H1 (cell line): Measurements from ENCODE around the gene DENND4A.

ENCODE experiments used
- EGR1 ChIP-seq: IDR thresholded peaks from 2 replicates; pipeline ENCODE4 v1.6.1; 2011; ENCODE audit warnings: low read depth, low read length, borderline replicate concordance
- PHF8 ChIP-seq: fragments of 200-600 bp; sonication (generic); conservative IDR thresholded peaks from 2 replicates; pipeline ENCODE4 v1.7.1; 2012; ENCODE audit warnings: low read depth, mild to moderate bottlenecking, inconsistent platforms, low read length, moderate library complexity
- POLR2A ChIP-seq, 2 experiments: IDR thresholded peaks; 1 replicate in 1 of 2; 2 replicates in 1 of 2; pipeline ENCODE4 v1.6.1; 2011; ENCODE audit warnings: low read depth in 2 of 2, low read length in 2 of 2, mild to moderate bottlenecking in 2 of 2; ENCODE audit errors: control extremely low read depth in 1 of 2
- POLR2AphosphoS5 ChIP-seq: IDR thresholded peaks from 2 replicates; pipeline ENCODE4 v1.6.1; 2011; ENCODE audit warnings: low read depth, low read length
- RXRA ChIP-seq: IDR thresholded peaks from 2 replicates; pipeline ENCODE4 v1.6.1; 2011; ENCODE audit warnings: low read depth, mild to moderate bottlenecking, low read length, moderate library complexity; ENCODE audit not compliant: insufficient read depth
- SIN3A ChIP-seq, 2 experiments: IDR thresholded peaks in 1 of 2; conservative IDR thresholded peaks in 1 of 2; 2 replicates each; pipeline ENCODE4 v1.6.1; 2011 to 2012; ENCODE audit warnings: low read length in 2 of 2, improper control_type of control experiment in 1 of 2, low read depth in 1 of 2, mild to moderate bottlenecking in 1 of 2
- SP1 ChIP-seq: IDR thresholded peaks from 2 replicates; pipeline ENCODE4 v1.6.1; 2011; ENCODE audit warnings: low read depth, low read length
- TCF12 ChIP-seq: IDR thresholded peaks from 2 replicates; pipeline ENCODE4 v1.6.1; 2011; ENCODE audit warnings: low read depth, mild to moderate bottlenecking, low read length
- TF ChIP-seq, protein P1 (sequence below): fragments of 300-600 bp; sonication (generic); IDR thresholded peaks from 2 replicates; pipeline ENCODE4 v1.7.1; 2012; ENCODE audit warnings: low read length, moderate library complexity, mild to moderate bottlenecking, inconsistent platforms; ENCODE audit not compliant: insufficient replicate concordance
- TF ChIP-seq, protein P2 (sequence below), 3 experiments: IDR thresholded peaks; 1 replicate in 2 of 3; 2 replicates in 1 of 3; pipeline versions ENCODE4 v1.5.1 to v1.6.1; 2011; ENCODE audit warnings: low read length in 3 of 3, mild to moderate bottlenecking in 3 of 3, inconsistent platforms in 2 of 3, low read depth in 1 of 3, moderate library complexity in 1 of 3; ENCODE audit not compliant: insufficient read depth in 1 of 3; ENCODE audit errors: control extremely low read depth in 1 of 3

DNA sequence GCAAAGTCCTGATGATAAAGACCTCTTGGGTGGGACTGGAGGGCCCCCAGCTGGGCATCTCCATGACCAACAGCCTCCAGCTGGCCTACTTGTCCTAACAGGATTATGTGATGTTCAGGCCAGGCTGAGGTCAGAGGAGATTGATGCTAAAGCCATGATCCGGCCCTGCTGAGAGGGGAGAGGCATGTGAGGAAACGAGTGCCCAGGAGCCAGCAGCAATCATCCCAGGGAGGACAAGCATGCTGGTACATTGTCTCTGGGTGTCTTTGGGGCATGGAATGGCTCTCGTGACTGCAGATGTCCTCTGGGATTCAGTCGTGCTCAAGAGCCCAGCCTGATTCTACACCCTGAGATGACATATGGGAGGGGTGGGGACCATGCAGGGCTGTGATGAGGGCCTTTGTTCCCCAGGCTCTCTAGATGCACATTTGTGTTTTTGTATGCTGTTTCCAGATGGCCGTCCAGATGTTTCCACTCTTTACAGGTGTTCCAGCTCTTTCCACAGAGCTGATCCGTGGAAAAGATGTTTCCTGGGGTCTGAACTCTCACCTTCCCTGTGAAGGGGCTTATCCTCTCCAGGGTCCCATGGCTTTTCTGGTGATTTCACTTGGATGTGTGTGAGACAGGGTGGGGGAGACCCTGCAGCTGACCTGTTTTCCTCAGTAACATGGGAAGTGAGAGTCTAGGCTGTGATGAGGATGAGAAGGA lies 150.2 kb downstream of the DENND4A start:
- TF ChIP-seq, protein P1, sequence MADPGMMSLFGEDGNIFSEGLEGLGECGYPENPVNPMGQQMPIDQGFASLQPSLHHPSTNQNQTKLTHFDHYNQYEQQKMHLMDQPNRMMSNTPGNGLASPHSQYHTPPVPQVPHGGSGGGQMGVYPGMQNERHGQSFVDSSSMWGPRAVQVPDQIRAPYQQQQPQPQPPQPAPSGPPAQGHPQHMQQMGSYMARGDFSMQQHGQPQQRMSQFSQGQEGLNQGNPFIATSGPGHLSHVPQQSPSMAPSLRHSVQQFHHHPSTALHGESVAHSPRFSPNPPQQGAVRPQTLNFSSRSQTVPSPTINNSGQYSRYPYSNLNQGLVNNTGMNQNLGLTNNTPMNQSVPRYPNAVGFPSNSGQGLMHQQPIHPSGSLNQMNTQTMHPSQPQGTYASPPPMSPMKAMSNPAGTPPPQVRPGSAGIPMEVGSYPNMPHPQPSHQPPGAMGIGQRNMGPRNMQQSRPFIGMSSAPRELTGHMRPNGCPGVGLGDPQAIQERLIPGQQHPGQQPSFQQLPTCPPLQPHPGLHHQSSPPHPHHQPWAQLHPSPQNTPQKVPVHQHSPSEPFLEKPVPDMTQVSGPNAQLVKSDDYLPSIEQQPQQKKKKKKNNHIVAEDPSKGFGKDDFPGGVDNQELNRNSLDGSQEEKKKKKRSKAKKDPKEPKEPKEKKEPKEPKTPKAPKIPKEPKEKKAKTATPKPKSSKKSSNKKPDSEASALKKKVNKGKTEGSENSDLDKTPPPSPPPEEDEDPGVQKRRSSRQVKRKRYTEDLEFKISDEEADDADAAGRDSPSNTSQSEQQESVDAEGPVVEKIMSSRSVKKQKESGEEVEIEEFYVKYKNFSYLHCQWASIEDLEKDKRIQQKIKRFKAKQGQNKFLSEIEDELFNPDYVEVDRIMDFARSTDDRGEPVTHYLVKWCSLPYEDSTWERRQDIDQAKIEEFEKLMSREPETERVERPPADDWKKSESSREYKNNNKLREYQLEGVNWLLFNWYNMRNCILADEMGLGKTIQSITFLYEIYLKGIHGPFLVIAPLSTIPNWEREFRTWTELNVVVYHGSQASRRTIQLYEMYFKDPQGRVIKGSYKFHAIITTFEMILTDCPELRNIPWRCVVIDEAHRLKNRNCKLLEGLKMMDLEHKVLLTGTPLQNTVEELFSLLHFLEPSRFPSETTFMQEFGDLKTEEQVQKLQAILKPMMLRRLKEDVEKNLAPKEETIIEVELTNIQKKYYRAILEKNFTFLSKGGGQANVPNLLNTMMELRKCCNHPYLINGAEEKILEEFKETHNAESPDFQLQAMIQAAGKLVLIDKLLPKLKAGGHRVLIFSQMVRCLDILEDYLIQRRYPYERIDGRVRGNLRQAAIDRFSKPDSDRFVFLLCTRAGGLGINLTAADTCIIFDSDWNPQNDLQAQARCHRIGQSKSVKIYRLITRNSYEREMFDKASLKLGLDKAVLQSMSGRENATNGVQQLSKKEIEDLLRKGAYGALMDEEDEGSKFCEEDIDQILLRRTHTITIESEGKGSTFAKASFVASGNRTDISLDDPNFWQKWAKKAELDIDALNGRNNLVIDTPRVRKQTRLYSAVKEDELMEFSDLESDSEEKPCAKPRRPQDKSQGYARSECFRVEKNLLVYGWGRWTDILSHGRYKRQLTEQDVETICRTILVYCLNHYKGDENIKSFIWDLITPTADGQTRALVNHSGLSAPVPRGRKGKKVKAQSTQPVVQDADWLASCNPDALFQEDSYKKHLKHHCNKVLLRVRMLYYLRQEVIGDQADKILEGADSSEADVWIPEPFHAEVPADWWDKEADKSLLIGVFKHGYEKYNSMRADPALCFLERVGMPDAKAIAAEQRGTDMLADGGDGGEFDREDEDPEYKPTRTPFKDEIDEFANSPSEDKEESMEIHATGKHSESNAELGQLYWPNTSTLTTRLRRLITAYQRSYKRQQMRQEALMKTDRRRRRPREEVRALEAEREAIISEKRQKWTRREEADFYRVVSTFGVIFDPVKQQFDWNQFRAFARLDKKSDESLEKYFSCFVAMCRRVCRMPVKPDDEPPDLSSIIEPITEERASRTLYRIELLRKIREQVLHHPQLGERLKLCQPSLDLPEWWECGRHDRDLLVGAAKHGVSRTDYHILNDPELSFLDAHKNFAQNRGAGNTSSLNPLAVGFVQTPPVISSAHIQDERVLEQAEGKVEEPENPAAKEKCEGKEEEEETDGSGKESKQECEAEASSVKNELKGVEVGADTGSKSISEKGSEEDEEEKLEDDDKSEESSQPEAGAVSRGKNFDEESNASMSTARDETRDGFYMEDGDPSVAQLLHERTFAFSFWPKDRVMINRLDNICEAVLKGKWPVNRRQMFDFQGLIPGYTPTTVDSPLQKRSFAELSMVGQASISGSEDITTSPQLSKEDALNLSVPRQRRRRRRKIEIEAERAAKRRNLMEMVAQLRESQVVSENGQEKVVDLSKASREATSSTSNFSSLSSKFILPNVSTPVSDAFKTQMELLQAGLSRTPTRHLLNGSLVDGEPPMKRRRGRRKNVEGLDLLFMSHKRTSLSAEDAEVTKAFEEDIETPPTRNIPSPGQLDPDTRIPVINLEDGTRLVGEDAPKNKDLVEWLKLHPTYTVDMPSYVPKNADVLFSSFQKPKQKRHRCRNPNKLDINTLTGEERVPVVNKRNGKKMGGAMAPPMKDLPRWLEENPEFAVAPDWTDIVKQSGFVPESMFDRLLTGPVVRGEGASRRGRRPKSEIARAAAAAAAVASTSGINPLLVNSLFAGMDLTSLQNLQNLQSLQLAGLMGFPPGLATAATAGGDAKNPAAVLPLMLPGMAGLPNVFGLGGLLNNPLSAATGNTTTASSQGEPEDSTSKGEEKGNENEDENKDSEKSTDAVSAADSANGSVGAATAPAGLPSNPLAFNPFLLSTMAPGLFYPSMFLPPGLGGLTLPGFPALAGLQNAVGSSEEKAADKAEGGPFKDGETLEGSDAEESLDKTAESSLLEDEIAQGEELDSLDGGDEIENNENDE = no peak
- TF ChIP-seq, protein P2, sequence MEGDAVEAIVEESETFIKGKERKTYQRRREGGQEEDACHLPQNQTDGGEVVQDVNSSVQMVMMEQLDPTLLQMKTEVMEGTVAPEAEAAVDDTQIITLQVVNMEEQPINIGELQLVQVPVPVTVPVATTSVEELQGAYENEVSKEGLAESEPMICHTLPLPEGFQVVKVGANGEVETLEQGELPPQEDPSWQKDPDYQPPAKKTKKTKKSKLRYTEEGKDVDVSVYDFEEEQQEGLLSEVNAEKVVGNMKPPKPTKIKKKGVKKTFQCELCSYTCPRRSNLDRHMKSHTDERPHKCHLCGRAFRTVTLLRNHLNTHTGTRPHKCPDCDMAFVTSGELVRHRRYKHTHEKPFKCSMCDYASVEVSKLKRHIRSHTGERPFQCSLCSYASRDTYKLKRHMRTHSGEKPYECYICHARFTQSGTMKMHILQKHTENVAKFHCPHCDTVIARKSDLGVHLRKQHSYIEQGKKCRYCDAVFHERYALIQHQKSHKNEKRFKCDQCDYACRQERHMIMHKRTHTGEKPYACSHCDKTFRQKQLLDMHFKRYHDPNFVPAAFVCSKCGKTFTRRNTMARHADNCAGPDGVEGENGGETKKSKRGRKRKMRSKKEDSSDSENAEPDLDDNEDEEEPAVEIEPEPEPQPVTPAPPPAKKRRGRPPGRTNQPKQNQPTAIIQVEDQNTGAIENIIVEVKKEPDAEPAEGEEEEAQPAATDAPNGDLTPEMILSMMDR (IDR thresholded peaks at IDR 0.05; ENCODE audit: control extremely low read depth in 1 of 3, insufficient read depth in 1 of 3, low read depth in 1 of 3, low read length in 3 of 3) = peak in 1 of 3 experiments; percentile 8; a peak in 1 of 4 replicates
- TF ChIP-seq POLR2AphosphoS5 = no peak
- TF ChIP-seq RXRA = no peak
- no peak for TF ChIP-seq SIN3A (conservative IDR thresholded peaks at IDR 0.05 in 1 of 2, IDR thresholded peaks at IDR 0.05 in 1 of 2; ENCODE audit: low read depth in 1 of 2, low read length in 2 of 2)
- no peak for TF ChIP-seq POLR2A (IDR thresholded peaks at IDR 0.05; ENCODE audit: control extremely low read depth in 1 of 2, low read depth in 2 of 2, low read length in 2 of 2)
- no peak for TF ChIP-seq EGR1
- no peak for TF ChIP-seq SP1
- TF ChIP-seq PHF8 = no peak
- TF ChIP-seq TCF12 = no peak
